K562 (cell line): ENCODE results near the gene TMEM41A. TPM values are rescaled to one million over a fixed set of nuclear protein-coding genes. Genes with fewer than 3 reads are reported as not detected.

ENCODE experiments used
- ATAC-seq: fragments of 200-7000 bp; cut with Tn5 transposase; 3 replicates; pipeline ENCODE4 v1.9.1; 2020; ENCODE audit warnings: moderate library complexity
- BruUV-seq: library from RNA; stranded (reverse); fragments of 400-500 nt; replicated peaks from 2 replicates; lab custom pipeline; 2021; lab: Mats Ljungman, UMichigan
- CTCF ChIA-PET: fragments of 300-600 bp; formaldehyde crosslinking; extraction: SDS; loops from one replicate; lab custom pipeline; 2021; ENCODE audit warnings: low intra/inter-chr PET ratio; lab: Yijun Ruan, JAX
- POLR2A ChIA-PET: fragments of 300-600, 350-650 bp; sonication (Branson Sonifier 250); formaldehyde crosslinking; extraction: SDS; loops from one replicate; lab custom pipeline; 2021; ENCODE audit warnings: antibody characterized with exemption, inconsistent platforms; lab: Yijun Ruan, JAX
- DNase-seq, 4 experiments: peaks; one replicate each; pipeline versions ENCODE4 v3.0.0 to v3.0.0-alpha.2; 2011 to 2018; ENCODE audit warnings: low spot score in 3 of 4, mixed read lengths in 3 of 4; ENCODE audit errors: extremely low read depth in 1 of 4
- FAIRE-seq: peaks from 2 replicates; lab custom pipeline; 2011; peaks lifted over from hg19 to GRCh38; lab: Jason Lieb, UNC
- H2AFZ ChIP-seq: 2 replicates; pipeline ENCODE4 v1.6.0; 2011; ENCODE audit warnings: low read depth, low read length, control low read depth, inconsistent platforms
- H3K27ac ChIP-seq: fragments of 200-600 bp; 3 replicates; pipeline ENCODE4 v1.8.0; 2011; ENCODE audit warnings: low read depth, mild to moderate bottlenecking, control low read depth, inconsistent platforms, low read length, moderate library complexity, mixed read lengths; ENCODE audit errors: extremely low read depth
- H3K27me3 ChIP-seq, 2 experiments: fragments of 300-600 bp in 1 of 2; 2 replicates in 1 of 2; 3 replicates in 1 of 2; pipeline versions ENCODE4 v1.6.0 to v1.8.0; 2011; ENCODE audit warnings: inconsistent platforms in 2 of 2, low read length in 2 of 2, mild to moderate bottlenecking in 1 of 2, mixed read lengths in 1 of 2, moderate library complexity in 1 of 2; ENCODE audit not compliant: control insufficient read depth in 2 of 2, insufficient read depth in 2 of 2
- H3K36me3 ChIP-seq: fragments of 300-600 bp; 3 replicates; pipeline ENCODE4 v1.8.0; 2011; ENCODE audit warnings: mild to moderate bottlenecking, low read length, inconsistent platforms; ENCODE audit not compliant: control insufficient read depth, insufficient read depth
- H3K4me1 ChIP-seq, 2 experiments: fragments of 200-600 bp in 1 of 2; replicated peaks in 1 of 2; 2 replicates in 1 of 2; 3 replicates in 1 of 2; pipeline versions ENCODE4 v1.5.1 to v1.8.0; 2011; ENCODE audit warnings: inconsistent platforms in 2 of 2, low read length in 2 of 2, mild to moderate bottlenecking in 1 of 2, mixed read lengths in 1 of 2, moderate library complexity in 1 of 2; ENCODE audit not compliant: control insufficient read depth in 2 of 2, insufficient read depth in 2 of 2
- H3K4me2 ChIP-seq: 2 replicates; pipeline ENCODE4 v1.6.1; 2011; ENCODE audit warnings: low read length, control low read depth, inconsistent platforms, mixed read lengths; ENCODE audit not compliant: insufficient read depth
- H3K4me3 ChIP-seq: fragments of 200-600 bp; sonication (generic), shearing (Covaris generic); 2 replicates; pipeline ENCODE4 v1.5.1; 2016; ENCODE audit warnings: control low read depth, inconsistent platforms
- H3K79me2 ChIP-seq: fragments of 200-600 bp; 3 replicates; pipeline ENCODE4 v1.8.0; 2011; ENCODE audit warnings: low read length, inconsistent platforms; ENCODE audit not compliant: control insufficient read depth, insufficient read depth
- H3K9ac ChIP-seq, 2 experiments: 2 replicates each; pipeline versions ENCODE4 v1.6.0 to v1.6.1; 2011; ENCODE audit warnings: low read depth in 2 of 2, low read length in 2 of 2, control low read depth in 1 of 2, inconsistent platforms in 1 of 2, mild to moderate bottlenecking in 1 of 2, mixed read lengths in 1 of 2; ENCODE audit not compliant: insufficient read depth in 1 of 2
- H3K9me1 ChIP-seq: one replicate; pipeline ENCODE4 v1.6.0; 2011; ENCODE audit warnings: inconsistent platforms, mild to moderate bottlenecking, low read length, moderate library complexity; ENCODE audit not compliant: control insufficient read depth, insufficient read depth
- H3K9me3 ChIP-seq: replicated peaks from 2 replicates; pipeline ENCODE4 v1.5.1; 2011; ENCODE audit warnings: low read depth, low read length, inconsistent platforms; ENCODE audit not compliant: control insufficient read depth, insufficient read depth
- H4K20me1 ChIP-seq: replicated peaks from 2 replicates; pipeline ENCODE4 v1.6.1; 2011; ENCODE audit warnings: low read length, inconsistent platforms, mixed read lengths; ENCODE audit not compliant: control insufficient read depth, insufficient read depth
- ARID1B ChIP-seq: fragments of 450-650 bp; IDR thresholded peaks from 2 replicates; pipeline ENCODE4 v1.6.1; 2016; ENCODE audit warnings: antibody characterized with exemption, mild to moderate bottlenecking, inconsistent platforms
- CBX1 ChIP-seq: sonication (generic); IDR thresholded peaks from 2 replicates; pipeline ENCODE4 v1.6.1; 2016; ENCODE audit warnings: antibody characterized with exemption, low read depth, mild to moderate bottlenecking
- ETV1 ChIP-seq: fragments of 450-650 bp; conservative IDR thresholded peaks from 2 replicates; pipeline ENCODE4 v1.6.1; 2016; ENCODE audit warnings: missing genetic modification characterization, control low read depth, low read depth, missing compliant biosample characterization
- ILF3 ChIP-seq: fragments of 450-650 bp; IDR thresholded peaks from 2 replicates; pipeline ENCODE4 v1.6.1; 2018; ENCODE audit warnings: antibody characterized with exemption, mild to moderate bottlenecking, moderate library complexity, borderline replicate concordance
- KLF16 ChIP-seq: IDR thresholded peaks from 2 replicates; pipeline ENCODE4 v1.6.1; 2016; ENCODE audit warnings: antibody characterized with exemption
- NUFIP1 ChIP-seq: fragments of 450-650 bp; IDR thresholded peaks from 2 replicates; pipeline ENCODE4 v1.6.1; 2018; ENCODE audit not compliant: partially characterized antibody
- PHF20 ChIP-seq: fragments of 450-650 bp; IDR thresholded peaks from 2 replicates; pipeline ENCODE4 v1.6.1; 2018; ENCODE audit not compliant: partially characterized antibody
- ZBTB8A ChIP-seq: fragments of 450-650 bp; IDR thresholded peaks from 2 replicates; pipeline ENCODE4 v1.6.1; 2018; ENCODE audit warnings: mild to moderate bottlenecking, moderate library complexity; ENCODE audit not compliant: partially characterized antibody
- ZKSCAN1 ChIP-seq: fragments of 150-350 bp; IDR thresholded peaks from 2 replicates; pipeline ENCODE4 v1.6.1; 2016; ENCODE audit warnings: low read depth, low read length
- ZNF507 ChIP-seq: conservative IDR thresholded peaks from 2 replicates; pipeline ENCODE4 v1.6.1; 2017; ENCODE audit warnings: missing genetic modification characterization, missing compliant biosample characterization
- ZNF57 ChIP-seq: fragments of 450-650 bp; formaldehyde crosslinking; IDR thresholded peaks from 2 replicates; pipeline ENCODE4 v1.4.0; 2020; ENCODE audit warnings: mild to moderate bottlenecking, moderate library complexity
- ZNF75A ChIP-seq: fragments of 450-650 bp; formaldehyde crosslinking; IDR thresholded peaks from 2 replicates; pipeline ENCODE4 v1.4.0; 2020; ENCODE audit warnings: mild to moderate bottlenecking
- in situ Hi-C: fragments of 300-500 bp; cut with MboI; formaldehyde crosslinking; loops from 4 replicates; pipeline ENCODE4 v1.15.0; 2018; ENCODE audit warnings: inconsistent platforms, mixed read lengths
- intact Hi-C: fragments of 100-400 bp; cut with micrococcal nuclease; formaldehyde crosslinking; loops from 2 replicates; pipeline ENCODE4 v1.14.2; 2022
- polyA plus RNA-seq, 8 experiments: library from polyadenylated mRNA; depleted of rRNA in 4 of 8; stranded (reverse) in 5 of 8; unstranded in 3 of 8; fragments of >200 nt; fragmentation: Nextera tagmentation in 2 of 8; fragmentation: Illumina TruSeq in 1 of 8; extraction: Ambion mirVana in 2 of 8; extraction: Trizol in 1 of 8; gene quantifications; 2 replicates each; pipeline versions ENCODE4 v1.2.1 to v1.2.3, GENCODE V29; 2011 to 2014; ENCODE audit warnings: inconsistent platforms in 1 of 8, missing spikeins in 1 of 8
- total RNA-seq, 7 experiments: library from RNA; depleted of rRNA in 6 of 7; stranded (reverse); fragments of >200 nt in 6 of 7; fragmentation: Illumina TruSeq in 2 of 7; extraction: Trizol in 2 of 7; gene quantifications; 2 replicates each; pipeline versions ENCODE4 v1.2.1 to v1.2.3, GENCODE V29; 2011 to 2021; ENCODE audit warnings: low replicate concordance in 1 of 7
- TF ChIP-seq, protein P1 (sequence below): fragments of 250-450 bp; sonication (Bioruptor Pico); IDR thresholded peaks from 2 replicates; pipeline ENCODE4 v1.8.0; 2021; ENCODE audit warnings: mild to moderate bottlenecking, moderate library complexity
- TF ChIP-seq, protein P2 (sequence below): fragments of 250-450 bp; sonication (Bioruptor Pico); IDR thresholded peaks from 2 replicates; pipeline ENCODE4 v1.5.1; 2021; ENCODE audit warnings: mild to moderate bottlenecking
- TF ChIP-seq, protein P3 (sequence below): fragments of 250-450 bp; sonication (Bioruptor Pico); IDR thresholded peaks from 2 replicates; pipeline ENCODE4 v1.5.0; 2020; ENCODE audit warnings: mild to moderate bottlenecking, borderline replicate concordance
- TF ChIP-seq, protein P4 (sequence below): fragments of 250-450 bp; sonication (Bioruptor Pico); IDR thresholded peaks from 2 replicates; pipeline ENCODE4 v1.8.0; 2022; ENCODE audit warnings: inconsistent platforms, mild to moderate bottlenecking, moderate library complexity, borderline replicate concordance

TMEM41A gene
- total and polyA plus RNA-seq, 9 of the 15 experiments (the other 6 are each of a cell fraction or from before 2014, with no cell fraction given), result 22.5 to 65.9 (median 31.5) TPM

DNA sequence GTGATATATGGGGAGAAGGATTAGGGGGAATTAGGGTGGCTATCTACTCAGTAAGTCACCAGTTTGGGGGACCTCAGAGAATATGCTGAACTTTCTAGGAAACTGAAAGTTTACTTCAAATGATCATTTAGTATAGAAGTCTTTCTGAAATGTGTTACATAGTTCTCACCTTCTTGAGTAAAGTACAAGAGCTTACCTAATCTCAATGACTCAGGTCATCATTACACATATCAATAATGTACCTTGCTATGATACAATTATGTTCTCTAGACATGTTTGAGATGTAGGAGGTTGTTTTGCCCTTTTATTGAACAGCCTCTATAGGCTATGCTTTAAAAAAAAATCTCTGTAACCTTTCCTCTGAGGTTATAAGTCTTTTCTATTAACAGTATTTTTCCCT, 50.7 kb downstream of the TMEM41A start:
- H3K36me3 ChIP-seq, result no peaks in the 10 kb centered on the region
- FAIRE-seq, result no peak
- H3K4me2 ChIP-seq, result no peak overlapping the region
- no TSS peak for BruUV-seq
- in situ Hi-C loops (no loop called here), intact Hi-C loops (no loop called here)
- no peak for ATAC-seq
- DNase-seq, result no peak
- no peak overlapping the region for H3K27ac ChIP-seq
- ChIA-PET POLR2A (no interaction called here), CTCF (no interaction called here)
- no peaks in the 10 kb centered on the region; a peak in 1 of 5 replicates for H3K27me3 ChIP-seq
- H3K79me2 ChIP-seq, result no peaks in the 10 kb centered on the region
- H3K4me1 ChIP-seq, result no peaks in the 10 kb centered on the region
- no peak for TF ChIP-seq ZBTB8A
- TF ChIP-seq ILF3, result no peak
- TF ChIP-seq ETV1 (tag), result no peak
- TF ChIP-seq ZKSCAN1, result no peak
- no peak for TF ChIP-seq ZNF57 (CRISPR knock-in tag)
- no peak for TF ChIP-seq ZNF75A (CRISPR knock-in tag)
- no peak for TF ChIP-seq PHF20
- TF ChIP-seq, protein P1, sequence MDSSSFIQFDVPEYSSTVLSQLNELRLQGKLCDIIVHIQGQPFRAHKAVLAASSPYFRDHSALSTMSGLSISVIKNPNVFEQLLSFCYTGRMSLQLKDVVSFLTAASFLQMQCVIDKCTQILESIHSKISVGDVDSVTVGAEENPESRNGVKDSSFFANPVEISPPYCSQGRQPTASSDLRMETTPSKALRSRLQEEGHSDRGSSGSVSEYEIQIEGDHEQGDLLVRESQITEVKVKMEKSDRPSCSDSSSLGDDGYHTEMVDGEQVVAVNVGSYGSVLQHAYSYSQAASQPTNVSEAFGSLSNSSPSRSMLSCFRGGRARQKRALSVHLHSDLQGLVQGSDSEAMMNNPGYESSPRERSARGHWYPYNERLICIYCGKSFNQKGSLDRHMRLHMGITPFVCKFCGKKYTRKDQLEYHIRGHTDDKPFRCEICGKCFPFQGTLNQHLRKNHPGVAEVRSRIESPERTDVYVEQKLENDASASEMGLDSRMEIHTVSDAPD (CRISPR knock-in tag), result no peak
- TF ChIP-seq, protein P2, sequence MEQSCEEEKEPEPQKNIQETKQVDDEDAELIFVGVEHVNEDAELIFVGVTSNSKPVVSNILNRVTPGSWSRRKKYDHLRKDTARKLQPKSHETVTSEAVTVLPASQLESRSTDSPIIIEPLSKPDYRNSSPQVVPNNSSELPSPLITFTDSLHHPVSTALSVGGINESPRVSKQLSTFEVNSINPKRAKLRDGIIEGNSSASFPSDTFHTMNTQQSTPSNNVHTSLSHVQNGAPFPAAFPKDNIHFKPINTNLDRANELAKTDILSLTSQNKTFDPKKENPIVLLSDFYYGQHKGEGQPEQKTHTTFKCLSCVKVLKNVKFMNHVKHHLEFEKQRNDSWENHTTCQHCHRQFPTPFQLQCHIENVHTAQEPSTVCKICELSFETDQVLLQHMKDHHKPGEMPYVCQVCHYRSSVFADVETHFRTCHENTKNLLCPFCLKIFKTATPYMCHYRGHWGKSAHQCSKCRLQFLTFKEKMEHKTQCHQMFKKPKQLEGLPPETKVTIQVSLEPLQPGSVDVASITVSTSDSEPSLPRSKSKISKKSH (CRISPR knock-in tag), result no peak
- no peak for TF ChIP-seq ZNF507 (tag)
- TF ChIP-seq ARID1B, result no peak
- no peak for TF ChIP-seq NUFIP1
- no peak for TF ChIP-seq KLF16
- TF ChIP-seq, protein P3, sequence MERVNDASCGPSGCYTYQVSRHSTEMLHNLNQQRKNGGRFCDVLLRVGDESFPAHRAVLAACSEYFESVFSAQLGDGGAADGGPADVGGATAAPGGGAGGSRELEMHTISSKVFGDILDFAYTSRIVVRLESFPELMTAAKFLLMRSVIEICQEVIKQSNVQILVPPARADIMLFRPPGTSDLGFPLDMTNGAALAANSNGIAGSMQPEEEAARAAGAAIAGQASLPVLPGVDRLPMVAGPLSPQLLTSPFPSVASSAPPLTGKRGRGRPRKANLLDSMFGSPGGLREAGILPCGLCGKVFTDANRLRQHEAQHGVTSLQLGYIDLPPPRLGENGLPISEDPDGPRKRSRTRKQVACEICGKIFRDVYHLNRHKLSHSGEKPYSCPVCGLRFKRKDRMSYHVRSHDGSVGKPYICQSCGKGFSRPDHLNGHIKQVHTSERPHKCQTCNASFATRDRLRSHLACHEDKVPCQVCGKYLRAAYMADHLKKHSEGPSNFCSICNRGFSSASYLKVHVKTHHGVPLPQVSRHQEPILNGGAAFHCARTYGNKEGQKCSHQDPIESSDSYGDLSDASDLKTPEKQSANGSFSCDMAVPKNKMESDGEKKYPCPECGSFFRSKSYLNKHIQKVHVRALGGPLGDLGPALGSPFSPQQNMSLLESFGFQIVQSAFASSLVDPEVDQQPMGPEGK (CRISPR knock-in tag), result no peak
- TF ChIP-seq, protein P4, sequence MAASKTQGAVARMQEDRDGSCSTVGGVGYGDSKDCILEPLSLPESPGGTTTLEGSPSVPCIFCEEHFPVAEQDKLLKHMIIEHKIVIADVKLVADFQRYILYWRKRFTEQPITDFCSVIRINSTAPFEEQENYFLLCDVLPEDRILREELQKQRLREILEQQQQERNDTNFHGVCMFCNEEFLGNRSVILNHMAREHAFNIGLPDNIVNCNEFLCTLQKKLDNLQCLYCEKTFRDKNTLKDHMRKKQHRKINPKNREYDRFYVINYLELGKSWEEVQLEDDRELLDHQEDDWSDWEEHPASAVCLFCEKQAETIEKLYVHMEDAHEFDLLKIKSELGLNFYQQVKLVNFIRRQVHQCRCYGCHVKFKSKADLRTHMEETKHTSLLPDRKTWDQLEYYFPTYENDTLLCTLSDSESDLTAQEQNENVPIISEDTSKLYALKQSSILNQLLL (CRISPR knock-in tag), result no peak
- TF ChIP-seq CBX1, result no peak
- no peak overlapping the region for H2AFZ ChIP-seq
- H3K9me1 ChIP-seq, result no peaks in the 10 kb centered on the region
- no peaks in the 10 kb centered on the region for H3K9me3 ChIP-seq
- no peaks in the 10 kb centered on the region for H4K20me1 ChIP-seq
- H3K9ac ChIP-seq, result no peak overlapping the region
- H3K4me3 ChIP-seq, result no peak overlapping the region
